HG03575 (cell line): Measurements from ENCODE around the gene NINJ2.

ENCODE experiments used
- ATAC-seq: cut with Tn5 transposase; IDR thresholded peaks from one replicate; pipeline ENCODE4 v1.9.1; 2021; ENCODE audit not compliant: unreplicated experiment, insufficient number of reproducible peaks, low FRiP score; ENCODE audit errors: extremely low read depth

Gene NINJ2

GRCh38 chr12:593396-594270, 69.6 kb downstream of the NINJ2 start:
- ATAC-seq, result no peak

- no peak for ATAC-seq
These were observed 71.2 kb downstream of the NINJ2 start for GRCh38 chr12:592024-592505.

- ATAC-seq, result no peak
These were observed 71.8 kb downstream of the NINJ2 start for GRCh38 chr12:591167-592023.

- no peak for ATAC-seq
These were observed 73.0 kb downstream of the NINJ2 start for GRCh38 chr12:590206-590750.

- ATAC-seq, result no peak
These were observed 74.6 kb downstream of the NINJ2 start for GRCh38 chr12:588646-589045.

- ATAC-seq, result no peak
These were observed 75.3 kb downstream of the NINJ2 start for GRCh38 chr12:588024-588322.

- no peak for ATAC-seq
These were observed 75.9 kb downstream of the NINJ2 start for GRCh38 chr12:587132-588023.

- ATAC-seq, result no peak
These were observed 76.8 kb downstream of the NINJ2 start for GRCh38 chr12:586318-587071.

GRCh38 chr12:585062-586061, 77.9 kb downstream of the NINJ2 start:
- no peak for ATAC-seq

- no peak for ATAC-seq
These were observed 79.9 kb downstream of the NINJ2 start for GRCh38 chr12:583251-583869.

- ATAC-seq, result no peak
These were observed 81.5 kb downstream of the NINJ2 start for GRCh38 chr12:581746-582145.

- ATAC-seq, result no peak
These were observed 81.9 kb downstream of the NINJ2 start for GRCh38 chr12:581321-581720.

GRCh38 chr12:580813-581212, 82.4 kb downstream of the NINJ2 start:
- no peak for ATAC-seq

- ATAC-seq, result no peak
These were observed 83.7 kb downstream of the NINJ2 start for GRCh38 chr12:579420-580110.

GRCh38 chr12:578748-579419, 84.4 kb downstream of the NINJ2 start:
- ATAC-seq, result no peak
